ENCODE data around the gene NF1.

The NF1 gene

DNA sequence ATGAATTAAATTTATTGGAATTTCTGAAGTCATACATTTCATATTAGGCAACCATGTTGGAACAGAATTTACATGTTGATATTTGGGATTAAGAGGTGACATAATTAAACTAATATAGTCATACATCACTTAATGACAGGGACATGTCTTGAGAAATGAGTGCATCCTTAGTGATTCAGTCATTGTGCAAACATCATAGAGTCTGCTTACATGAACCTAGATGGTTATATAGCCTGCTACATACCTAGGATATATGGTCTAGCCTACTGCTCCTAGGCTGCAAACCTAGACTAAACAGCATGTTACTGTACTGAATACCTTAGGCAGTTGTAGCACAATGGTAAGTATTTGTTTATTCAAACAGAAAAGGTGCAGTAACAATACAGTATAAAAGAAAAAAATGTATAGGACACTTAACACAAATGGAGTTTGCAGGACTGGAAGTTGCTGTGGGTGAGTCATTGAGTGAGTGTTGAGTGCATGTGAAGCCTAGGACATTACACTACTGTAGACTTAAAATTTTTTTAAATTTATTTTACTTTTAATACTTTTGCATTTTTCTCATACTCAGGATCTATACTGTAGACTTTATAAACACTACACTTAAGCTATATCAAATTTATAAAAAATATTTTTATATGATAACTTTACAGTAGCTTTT, 116.7 kb downstream of the NF1 start:
- H3K9me3 ChIP-seq (ENCODE audit: control insufficient read depth, low read length): no peaks in the 10 kb centered on the region
- H3K36me3 ChIP-seq (ENCODE audit: control insufficient read depth, insufficient read depth, low read length): no peaks in the 10 kb centered on the region
- no peaks in the 10 kb centered on the region for H3K27me3 ChIP-seq (replicated peaks; ENCODE audit: control insufficient read depth, insufficient read depth, low read length, poor library complexity, severe bottlenecking)
- DNase-seq: no peak
- H3K27ac ChIP-seq (ENCODE audit: insufficient read depth, low read length, poor library complexity, severe bottlenecking): no peak overlapping the region
- no peak overlapping the region for H3K4me3 ChIP-seq (ENCODE audit: insufficient read depth, low read depth, low read length, poor library complexity, severe bottlenecking)
- no peaks in the 10 kb centered on the region for H3K4me1 ChIP-seq (ENCODE audit: control insufficient read depth, insufficient read depth, low read length, poor library complexity, severe bottlenecking)

GRCh38 chr17:31216031-31216751, 121.4 kb downstream of the NF1 start:
- Histone ChIP-seq H3K4me1 (ENCODE audit: control insufficient read depth, insufficient read depth, low read length, poor library complexity, severe bottlenecking) (no peaks in the 10 kb centered on the region), H3K27me3 (replicated peaks; ENCODE audit: control insufficient read depth, insufficient read depth, low read length, poor library complexity, severe bottlenecking) (no peaks in the 10 kb centered on the region), H3K36me3 (ENCODE audit: control insufficient read depth, insufficient read depth, low read length) (no peaks in the 10 kb centered on the region), H3K9me3 (ENCODE audit: control insufficient read depth, low read length) (no peaks in the 10 kb centered on the region), H3K27ac (ENCODE audit: insufficient read depth, low read length, poor library complexity, severe bottlenecking) (no peak overlapping the region), H3K4me3 (ENCODE audit: insufficient read depth, low read depth, low read length, poor library complexity, severe bottlenecking) (no peak overlapping the region)
- no peak for DNase-seq

- H3K36me3 ChIP-seq (ENCODE audit: control insufficient read depth, insufficient read depth, low read length): no peaks in the 10 kb centered on the region
- H3K9me3 ChIP-seq (ENCODE audit: control insufficient read depth, low read length): no peaks in the 10 kb centered on the region
- DNase-seq: no peak
- H3K4me1 ChIP-seq (ENCODE audit: control insufficient read depth, insufficient read depth, low read length, poor library complexity, severe bottlenecking): no peaks in the 10 kb centered on the region
- no peak overlapping the region for H3K4me3 ChIP-seq (ENCODE audit: insufficient read depth, low read depth, low read length, poor library complexity, severe bottlenecking)
- H3K27ac ChIP-seq (ENCODE audit: insufficient read depth, low read length, poor library complexity, severe bottlenecking): no peak overlapping the region
- H3K27me3 ChIP-seq (replicated peaks; ENCODE audit: control insufficient read depth, insufficient read depth, low read length, poor library complexity, severe bottlenecking): no peaks in the 10 kb centered on the region
Measured at GRCh38 chr17:31224366-31224765, 129.6 kb downstream of the NF1 start.

DNA sequence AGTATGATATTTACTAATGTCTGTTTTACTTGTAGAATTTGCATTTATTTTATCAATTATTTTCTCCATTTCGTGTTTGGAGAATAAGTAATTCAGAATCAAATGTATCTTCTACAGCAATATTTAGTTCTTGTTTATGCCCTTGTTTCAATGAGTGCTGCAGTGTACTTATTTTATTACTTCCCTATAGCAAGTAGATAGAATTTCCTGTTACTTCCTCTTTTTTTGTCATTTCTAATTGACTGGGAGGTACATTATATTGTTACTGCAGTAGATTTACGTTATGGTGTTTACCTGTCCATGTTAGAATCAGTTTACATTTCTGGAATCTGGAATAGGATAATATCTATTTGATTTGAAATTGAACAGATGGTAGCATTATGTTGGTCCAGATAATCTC, 131.1 kb downstream of the NF1 start:
- Histone ChIP-seq H3K27ac (ENCODE audit: insufficient read depth, low read length, poor library complexity, severe bottlenecking) (no peak overlapping the region), H3K4me1 (ENCODE audit: control insufficient read depth, insufficient read depth, low read length, poor library complexity, severe bottlenecking) (no peaks in the 10 kb centered on the region), H3K36me3 (ENCODE audit: control insufficient read depth, insufficient read depth, low read length) (no peaks in the 10 kb centered on the region), H3K9me3 (ENCODE audit: control insufficient read depth, low read length) (no peaks in the 10 kb centered on the region), H3K4me3 (ENCODE audit: insufficient read depth, low read depth, low read length, poor library complexity, severe bottlenecking) (no peak overlapping the region), H3K27me3 (replicated peaks; ENCODE audit: control insufficient read depth, insufficient read depth, low read length, poor library complexity, severe bottlenecking) (no peaks in the 10 kb centered on the region)
- DNase-seq: no peak

DNA sequence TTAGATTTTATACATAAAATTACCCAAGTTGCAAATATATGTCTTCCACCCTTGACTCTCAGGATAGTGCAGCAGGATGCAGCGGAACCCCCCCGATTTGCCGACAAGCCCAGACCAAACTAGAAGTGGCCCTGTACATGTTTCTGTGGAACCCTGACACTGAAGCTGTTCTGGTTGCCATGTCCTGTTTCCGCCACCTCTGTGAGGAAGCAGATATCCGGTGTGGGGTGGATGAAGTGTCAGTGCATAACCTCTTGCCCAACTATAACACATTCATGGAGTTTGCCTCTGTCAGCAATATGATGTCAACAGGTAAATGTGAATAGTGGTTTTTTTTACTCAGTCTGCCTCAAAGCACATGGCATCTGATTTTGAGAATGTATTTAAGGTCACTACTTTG, 131.6 kb downstream of the NF1 start:
- Histone ChIP-seq H3K36me3 (ENCODE audit: control insufficient read depth, insufficient read depth, low read length) (no peaks in the 10 kb centered on the region), H3K27ac (ENCODE audit: insufficient read depth, low read length, poor library complexity, severe bottlenecking) (no peak overlapping the region), H3K4me3 (ENCODE audit: insufficient read depth, low read depth, low read length, poor library complexity, severe bottlenecking) (no peak overlapping the region), H3K27me3 (replicated peaks; ENCODE audit: control insufficient read depth, insufficient read depth, low read length, poor library complexity, severe bottlenecking) (no peaks in the 10 kb centered on the region), H3K4me1 (ENCODE audit: control insufficient read depth, insufficient read depth, low read length, poor library complexity, severe bottlenecking) (no peaks in the 10 kb centered on the region), H3K9me3 (ENCODE audit: control insufficient read depth, low read length) (no peaks in the 10 kb centered on the region)
- no peak for DNase-seq

- Histone ChIP-seq H3K27me3 (replicated peaks; ENCODE audit: control insufficient read depth, insufficient read depth, low read length, poor library complexity, severe bottlenecking) (no peaks in the 10 kb centered on the region), H3K36me3 (ENCODE audit: control insufficient read depth, insufficient read depth, low read length) (no peaks in the 10 kb centered on the region), H3K4me1 (ENCODE audit: control insufficient read depth, insufficient read depth, low read length, poor library complexity, severe bottlenecking) (no peaks in the 10 kb centered on the region), H3K9me3 (ENCODE audit: control insufficient read depth, low read length) (no peaks in the 10 kb centered on the region), H3K4me3 (ENCODE audit: insufficient read depth, low read depth, low read length, poor library complexity, severe bottlenecking) (no peak overlapping the region), H3K27ac (ENCODE audit: insufficient read depth, low read length, poor library complexity, severe bottlenecking) (no peak overlapping the region)
- DNase-seq: no peak
Measured at GRCh38 chr17:31226950-31227349, 132.2 kb downstream of the NF1 start.

DNA sequence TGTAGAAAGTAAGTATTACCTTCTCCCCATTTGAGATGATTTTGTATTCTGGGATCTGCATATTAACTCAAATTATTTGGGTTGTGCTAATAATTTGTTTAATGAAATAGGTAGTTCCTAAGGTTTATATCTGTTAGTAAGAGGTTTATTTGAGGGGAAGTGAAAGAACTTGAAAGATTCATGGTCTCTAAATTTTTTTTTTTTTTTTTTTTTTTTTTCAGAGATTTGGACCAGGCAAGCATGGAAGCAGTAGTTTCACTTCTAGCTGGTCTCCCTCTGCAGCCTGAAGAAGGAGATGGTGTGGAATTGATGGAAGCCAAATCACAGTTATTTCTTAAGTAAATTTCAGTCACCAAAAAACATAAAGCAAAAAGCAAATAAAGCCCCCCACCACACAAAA, 137.1 kb downstream of the NF1 start:
- Histone ChIP-seq H3K9me3 (ENCODE audit: control insufficient read depth, low read length) (no peaks in the 10 kb centered on the region), H3K27me3 (replicated peaks; ENCODE audit: control insufficient read depth, insufficient read depth, low read length, poor library complexity, severe bottlenecking) (no peaks in the 10 kb centered on the region), H3K4me3 (ENCODE audit: insufficient read depth, low read depth, low read length, poor library complexity, severe bottlenecking) (no peak overlapping the region), H3K27ac (ENCODE audit: insufficient read depth, low read length, poor library complexity, severe bottlenecking) (no peak overlapping the region), H3K36me3 (ENCODE audit: control insufficient read depth, insufficient read depth, low read length) (peaks cover 5% of the 10 kb centered on the region), H3K4me1 (ENCODE audit: control insufficient read depth, insufficient read depth, low read length, poor library complexity, severe bottlenecking) (no peaks in the 10 kb centered on the region)
- DNase-seq: no peak

- Histone ChIP-seq H3K9me3 (ENCODE audit: control insufficient read depth, low read length) (no peaks in the 10 kb centered on the region), H3K4me3 (ENCODE audit: insufficient read depth, low read depth, low read length, poor library complexity, severe bottlenecking) (no peak overlapping the region), H3K4me1 (ENCODE audit: control insufficient read depth, insufficient read depth, low read length, poor library complexity, severe bottlenecking) (no peaks in the 10 kb centered on the region), H3K27ac (ENCODE audit: insufficient read depth, low read length, poor library complexity, severe bottlenecking) (no peak overlapping the region), H3K36me3 (ENCODE audit: control insufficient read depth, insufficient read depth, low read length) (peaks cover 5% of the 10 kb centered on the region), H3K27me3 (replicated peaks; ENCODE audit: control insufficient read depth, insufficient read depth, low read length, poor library complexity, severe bottlenecking) (no peaks in the 10 kb centered on the region)
- no peak for DNase-seq
Measured at GRCh38 chr17:31235110-31235509, 140.3 kb downstream of the NF1 start.

DNA sequence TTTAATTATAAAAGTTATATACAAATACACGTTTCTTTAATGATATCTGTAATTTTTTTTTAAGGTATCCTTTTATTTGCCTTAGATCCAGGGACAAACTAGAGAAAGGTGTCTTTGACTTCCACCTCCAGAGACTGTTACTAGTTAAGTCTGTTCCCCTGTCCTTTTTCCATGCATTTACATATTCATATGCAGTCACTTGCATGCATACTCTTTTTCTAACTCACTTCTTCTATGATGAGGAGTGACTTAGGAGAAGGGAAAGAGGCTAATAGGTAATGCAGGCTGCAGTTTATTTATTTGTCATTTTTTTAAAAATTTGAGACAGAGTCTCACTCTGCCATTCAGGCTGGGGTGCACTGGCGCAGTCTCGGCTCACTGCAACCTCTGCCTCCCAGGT, 141.4 kb downstream of the NF1 start:
- Histone ChIP-seq H3K27me3 (replicated peaks; ENCODE audit: control insufficient read depth, insufficient read depth, low read length, poor library complexity, severe bottlenecking) (no peaks in the 10 kb centered on the region), H3K36me3 (ENCODE audit: control insufficient read depth, insufficient read depth, low read length) (peaks cover 5% of the 10 kb centered on the region), H3K9me3 (ENCODE audit: control insufficient read depth, low read length) (no peaks in the 10 kb centered on the region), H3K4me1 (ENCODE audit: control insufficient read depth, insufficient read depth, low read length, poor library complexity, severe bottlenecking) (no peaks in the 10 kb centered on the region), H3K27ac (ENCODE audit: insufficient read depth, low read length, poor library complexity, severe bottlenecking) (no peak overlapping the region), H3K4me3 (ENCODE audit: insufficient read depth, low read depth, low read length, poor library complexity, severe bottlenecking) (no peak overlapping the region)
- DNase-seq: no peak

DNA sequence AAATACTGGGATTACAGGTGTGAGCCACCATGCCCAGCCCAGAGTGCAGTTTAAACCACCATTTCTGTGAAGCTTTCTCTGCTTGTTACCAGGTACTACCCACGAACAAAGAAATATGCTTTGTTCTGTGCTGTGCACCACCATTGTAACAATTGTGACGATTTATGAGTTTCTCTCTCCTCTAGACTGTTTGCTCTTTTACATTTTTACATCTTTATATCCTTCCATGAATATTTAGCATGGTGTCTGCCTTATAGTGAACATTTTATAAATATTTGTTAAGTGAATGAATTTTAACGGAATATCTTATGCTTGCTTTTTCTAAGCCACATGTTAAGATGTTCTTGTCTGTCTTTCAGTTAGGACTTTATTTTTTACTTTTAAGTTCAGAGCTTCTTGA, 141.9 kb downstream of the NF1 start:
- H3K9me3 ChIP-seq (ENCODE audit: control insufficient read depth, low read length): no peaks in the 10 kb centered on the region
- no peaks in the 10 kb centered on the region for H3K27me3 ChIP-seq (replicated peaks; ENCODE audit: control insufficient read depth, insufficient read depth, low read length, poor library complexity, severe bottlenecking)
- DNase-seq: no peak
- H3K36me3 ChIP-seq (ENCODE audit: control insufficient read depth, insufficient read depth, low read length): peaks cover 5% of the 10 kb centered on the region
- H3K27ac ChIP-seq (ENCODE audit: insufficient read depth, low read length, poor library complexity, severe bottlenecking): no peak overlapping the region
- H3K4me1 ChIP-seq (ENCODE audit: control insufficient read depth, insufficient read depth, low read length, poor library complexity, severe bottlenecking): no peaks in the 10 kb centered on the region
- no peak overlapping the region for H3K4me3 ChIP-seq (ENCODE audit: insufficient read depth, low read depth, low read length, poor library complexity, severe bottlenecking)
